GM21737 (cell line): Measurements from ENCODE around the gene ENTPD2.

ENCODE experiments used
- ATAC-seq: cut with Tn5 transposase; IDR thresholded peaks from one replicate; pipeline ENCODE4 v1.9.1; 2021; ENCODE audit warnings: mild to moderate bottlenecking, moderate library complexity; ENCODE audit not compliant: unreplicated experiment

ENTPD2 gene

DNA sequence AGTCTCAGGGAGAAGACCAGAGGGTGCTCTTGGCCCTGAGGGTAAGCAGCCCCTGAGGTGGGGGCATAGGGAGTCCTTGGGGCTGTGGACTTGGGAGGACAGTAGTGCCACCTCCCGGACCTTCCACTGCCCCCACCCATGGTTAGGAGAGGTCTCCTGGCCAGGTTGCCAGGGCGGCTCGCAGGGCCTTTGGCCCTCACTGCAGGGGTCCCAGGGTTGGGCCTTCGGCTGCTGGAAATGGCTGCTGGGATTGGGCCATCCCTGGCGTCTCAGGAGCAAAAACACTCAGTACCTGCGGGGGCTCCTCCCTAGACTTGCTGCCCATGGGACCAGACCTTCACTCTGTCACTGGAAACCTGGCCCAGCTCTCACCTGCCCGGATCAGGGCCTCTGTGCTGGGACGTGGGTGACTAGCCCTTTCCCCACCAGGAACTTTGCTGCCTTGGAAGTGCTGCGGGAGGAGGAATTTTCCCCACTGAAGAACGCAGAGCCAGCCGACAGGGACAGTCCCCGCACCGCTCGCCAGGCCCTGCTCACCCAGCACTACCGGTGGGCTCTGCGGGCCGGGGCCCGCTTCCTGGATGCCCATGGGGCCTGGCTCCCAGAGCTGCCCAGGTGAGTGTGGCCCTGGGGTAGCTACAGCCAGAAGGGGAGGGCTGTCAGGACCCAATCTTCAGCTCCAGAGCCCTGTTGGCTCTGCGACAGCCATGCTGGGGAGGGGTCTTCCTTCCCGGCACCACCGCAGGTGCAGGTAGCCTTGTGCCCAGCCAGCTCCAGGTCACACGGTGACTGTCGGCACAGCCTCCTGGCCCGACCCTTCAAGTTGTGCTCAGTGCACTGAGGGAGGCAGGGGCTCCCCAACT lies 26.6 kb upstream of the ENTPD2 start:
- ATAC-seq: no peak

- no peak for ATAC-seq
Measured at GRCh38 chr9:137079401-137079787, 25.5 kb upstream of the ENTPD2 start.

DNA sequence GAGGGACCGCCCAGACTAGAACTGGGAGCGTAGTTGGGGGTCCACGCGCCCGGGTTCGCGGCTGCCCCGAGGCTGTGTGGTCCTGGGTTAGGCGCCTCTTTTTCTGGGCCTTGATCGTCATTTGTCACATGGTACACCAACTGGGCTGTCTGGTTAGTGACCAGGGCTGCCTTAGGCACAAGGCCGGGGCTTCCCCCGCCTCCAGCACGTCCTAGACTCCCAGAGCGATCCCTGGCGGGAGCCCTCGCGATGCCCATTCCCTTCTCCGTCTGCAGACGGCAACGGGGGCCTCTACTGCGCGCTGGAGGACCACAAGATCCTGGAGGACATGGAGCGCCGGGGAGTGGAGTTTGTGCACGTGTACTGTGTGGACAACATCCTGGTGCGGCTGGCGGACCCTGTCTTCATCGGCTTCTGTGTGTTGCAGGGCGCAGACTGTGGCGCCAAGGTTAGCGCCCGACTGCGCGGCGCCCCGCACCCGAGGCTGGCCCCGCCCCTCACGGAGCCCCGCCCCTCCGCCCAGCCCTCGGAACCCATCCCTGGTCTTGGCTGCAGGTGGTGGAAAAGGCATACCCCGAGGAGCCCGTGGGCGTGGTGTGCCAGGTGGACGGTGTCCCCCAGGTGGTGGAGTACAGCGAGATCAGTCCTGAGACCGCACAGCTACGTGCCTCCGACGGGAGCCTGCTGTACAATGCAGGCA lies 25.0 kb upstream of the ENTPD2 start:
- ATAC-seq: no peak

- ATAC-seq: peak; percentile 23
Measured at GRCh38 chr9:137077758-137078693, 24.2 kb upstream of the ENTPD2 start.

DNA sequence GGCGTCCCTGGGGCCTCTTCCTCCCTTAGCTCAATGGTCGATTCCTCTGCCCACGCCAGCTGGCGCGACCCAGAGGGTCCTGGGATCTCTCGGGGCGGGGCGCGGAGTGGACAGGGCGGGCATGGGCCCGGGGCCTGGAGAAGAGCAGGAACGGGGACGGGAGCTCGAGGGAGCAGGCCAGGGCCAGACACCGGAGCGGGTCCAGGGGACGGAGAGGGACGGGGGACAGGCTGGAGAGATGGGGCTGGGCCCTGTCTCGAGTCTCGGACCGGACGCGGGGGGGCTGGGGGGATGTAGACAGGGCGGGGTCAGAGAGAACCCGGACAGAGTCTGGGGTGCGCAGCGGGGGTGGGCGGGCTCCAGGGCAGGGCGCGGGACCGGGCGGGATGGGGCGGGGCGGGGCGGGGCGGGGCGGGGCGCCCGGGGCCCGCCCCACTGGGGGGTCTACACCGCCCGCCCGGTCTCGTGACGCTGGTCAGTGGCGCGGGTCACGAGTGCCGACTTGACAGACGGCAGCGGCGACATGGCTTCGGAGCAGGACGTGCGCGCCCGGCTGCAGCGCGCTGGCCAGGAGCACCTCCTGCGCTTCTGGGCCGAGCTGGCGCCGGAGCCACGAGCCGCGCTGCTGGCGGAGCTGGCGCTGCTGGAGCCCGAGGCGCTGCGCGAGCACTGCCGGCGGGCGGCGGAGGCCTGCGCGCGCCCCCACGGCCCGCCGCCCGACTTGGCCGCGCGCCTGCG lies 23.3 kb upstream of the ENTPD2 start, which contains the start of gene UAP1L1:
Gene UAP1L1, plus strand, starts transcription at position 508 of the 738 bp plus-strand sequence. Its CDS starts 16 bp downstream, at position 524.
- peak; percentile 46 for ATAC-seq

- ATAC-seq: peak; percentile 3
Measured at GRCh38 chr9:137076636-137077009, 22.8 kb upstream of the ENTPD2 start.

DNA sequence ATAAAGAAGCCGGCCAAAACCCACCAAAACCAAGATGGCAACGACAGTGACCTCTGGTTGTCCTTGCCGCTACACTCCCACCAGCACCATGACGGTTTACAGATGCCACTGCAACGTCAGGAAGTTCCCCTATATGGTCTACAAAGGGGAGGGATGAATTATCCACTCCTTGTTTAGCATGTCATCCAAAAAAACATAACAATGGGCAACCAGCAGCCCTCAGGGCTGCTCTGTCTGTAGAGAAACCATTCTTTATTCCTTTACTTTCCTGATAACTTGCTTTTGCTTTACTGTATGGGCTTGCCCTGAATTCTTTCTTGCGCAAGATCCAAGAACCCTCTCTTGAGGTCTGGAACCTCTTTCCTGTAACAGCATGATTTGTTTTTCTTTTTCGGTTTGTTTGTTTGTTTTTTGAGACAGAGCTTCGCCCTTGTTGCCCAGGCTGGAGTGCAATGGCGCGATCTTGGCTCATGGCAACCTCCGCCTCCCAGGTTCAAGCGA lies 21.5 kb upstream of the ENTPD2 start:
- ATAC-seq: no peak

DNA sequence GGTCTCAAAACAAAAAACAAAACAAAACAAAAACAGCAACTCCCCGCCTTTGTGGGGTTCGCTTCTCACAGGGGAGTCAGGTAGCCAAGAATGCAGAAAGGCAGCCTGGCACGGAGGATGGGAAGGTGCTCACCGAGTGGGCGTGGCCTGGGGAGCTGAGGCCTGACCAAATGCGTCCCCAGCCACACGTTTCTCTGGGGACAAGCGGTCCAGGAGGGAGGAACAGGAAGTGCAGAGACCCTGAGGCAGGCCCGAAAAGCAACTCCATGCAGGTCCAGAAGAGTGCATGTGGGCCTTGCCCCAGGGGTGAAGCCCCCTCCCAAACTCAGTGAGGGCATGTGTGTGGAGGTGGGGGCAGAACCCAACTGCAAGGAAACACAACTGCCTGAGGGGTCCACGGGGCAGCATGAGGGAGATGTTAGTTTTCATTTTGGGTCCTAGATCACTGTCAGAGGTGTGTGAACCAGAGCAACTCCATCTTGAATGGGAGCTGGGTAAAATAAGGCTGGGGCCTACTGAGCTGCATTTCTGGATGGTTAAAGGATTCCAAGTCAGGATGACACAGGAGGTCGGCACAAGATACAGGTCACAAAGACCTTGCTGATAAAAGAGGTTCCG lies 20.9 kb upstream of the ENTPD2 start:
- no peak for ATAC-seq

GRCh38 chr9:137073992-137074399 lies 20.1 kb upstream of the ENTPD2 start:
- ATAC-seq: no peak

DNA sequence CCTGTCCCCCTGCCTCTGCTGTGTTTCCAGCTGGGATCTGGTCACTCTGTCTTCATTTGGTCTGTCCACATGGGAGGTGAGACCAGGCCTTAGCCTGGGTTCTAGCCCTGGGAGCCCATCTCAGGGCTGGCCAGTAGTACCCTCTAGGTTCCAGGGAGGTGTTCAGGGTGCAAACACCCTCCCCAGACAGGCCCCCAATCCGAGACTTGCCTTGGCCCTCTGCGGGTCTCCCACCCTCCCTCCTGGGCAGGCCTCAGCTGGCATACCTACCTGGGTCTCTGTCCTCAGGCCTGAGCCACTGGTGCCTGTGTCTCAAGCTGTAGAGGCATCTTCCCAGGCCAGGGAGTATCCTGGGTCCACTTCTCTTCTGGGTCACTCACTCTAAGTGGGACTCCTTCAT lies 17.4 kb upstream of the ENTPD2 start:
- ATAC-seq: no peak

GRCh38 chr9:137070906-137071275 lies 17.0 kb upstream of the ENTPD2 start:
- ATAC-seq: no peak

GRCh38 chr9:137070201-137070905 lies 16.5 kb upstream of the ENTPD2 start, which contains the start of gene SAPCD2:
TSS of gene SAPCD2 (minus strand) at chr9:137070557. CDS start at chr9:137070460, 97 bp downstream.
- peak; percentile 54 for ATAC-seq

GRCh38 chr9:137069508-137070091 lies 15.7 kb upstream of the ENTPD2 start:
- no peak for ATAC-seq

GRCh38 chr9:137068539-137069507 lies 15.0 kb upstream of the ENTPD2 start:
- ATAC-seq: no peak

- ATAC-seq: peak; percentile 38
Measured at GRCh38 chr9:137067860-137068538, 14.1 kb upstream of the ENTPD2 start.

GRCh38 chr9:137066096-137066861 lies 12.4 kb upstream of the ENTPD2 start:
- ATAC-seq: no peak
